Activated T-helper 1 cell treated with Interleukin-2 at 50 U/mL for 16 hours (primary cell): ENCODE data around the gene SFT2D3.

Source experiments
- DNase-seq: peaks from one replicate; pipeline ENCODE4 v3.0.0-alpha.2; 2020; ENCODE audit warnings: low read depth

The SFT2D3 gene

GRCh38 chr2:127664065-127664894 is 37.0 kb upstream of the SFT2D3 start:
- no peak for DNase-seq

GRCh38 chr2:127664895-127665225 is 36.4 kb upstream of the SFT2D3 start:
- no peak for DNase-seq

DNA sequence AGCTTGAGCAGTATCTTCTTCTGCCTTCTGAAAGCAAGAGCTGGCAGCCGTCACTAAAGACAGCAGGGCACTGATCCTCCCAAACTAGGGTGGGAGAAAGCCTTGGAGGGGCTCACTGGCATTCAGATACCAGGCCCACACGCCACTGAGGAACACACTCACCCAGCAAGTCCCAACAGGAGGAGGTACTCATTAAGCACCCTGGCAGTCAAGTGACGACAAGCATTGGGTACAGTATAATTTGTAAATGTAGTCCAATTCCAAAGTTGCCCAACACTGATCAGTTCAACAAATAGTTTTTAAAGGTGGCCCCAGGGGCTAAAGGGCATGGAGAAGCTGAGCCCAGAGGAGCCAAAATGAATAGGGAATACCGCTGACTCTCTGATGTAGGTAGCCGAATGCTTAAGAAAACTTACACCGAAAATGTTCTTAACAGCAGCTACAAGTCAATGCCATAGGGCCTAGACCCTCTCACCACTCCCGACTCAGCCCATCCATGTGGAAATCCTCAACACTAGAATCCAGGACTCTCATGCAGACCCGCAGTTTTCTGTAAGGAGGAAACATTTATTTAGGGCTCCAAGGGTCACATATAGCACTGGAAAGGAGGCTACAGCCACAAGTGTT is 35.9 kb upstream of the SFT2D3 start:
- no peak for DNase-seq

DNA sequence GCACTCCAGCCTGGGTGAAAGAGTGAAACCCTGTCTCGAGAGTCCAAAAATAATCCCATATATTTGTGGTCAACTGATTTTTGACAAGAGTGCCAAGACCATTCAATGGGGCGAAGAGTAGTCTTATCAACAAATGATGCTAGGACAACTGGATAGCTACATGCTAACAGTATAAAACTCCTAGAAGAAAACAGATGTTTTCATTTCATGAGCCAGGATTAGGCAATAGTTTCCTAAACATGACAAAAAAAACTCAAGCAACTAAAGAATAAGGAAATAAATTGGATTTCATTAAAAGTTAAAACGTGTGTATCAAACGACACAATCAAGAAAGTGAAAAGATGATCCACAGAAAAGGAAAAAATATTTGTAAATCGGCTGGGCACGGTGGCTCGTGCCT is 32.2 kb upstream of the SFT2D3 start:
- DNase-seq = no peak

GRCh38 chr2:127670055-127670956 is 31.0 kb upstream of the SFT2D3 start:
- DNase-seq = no peak

DNA sequence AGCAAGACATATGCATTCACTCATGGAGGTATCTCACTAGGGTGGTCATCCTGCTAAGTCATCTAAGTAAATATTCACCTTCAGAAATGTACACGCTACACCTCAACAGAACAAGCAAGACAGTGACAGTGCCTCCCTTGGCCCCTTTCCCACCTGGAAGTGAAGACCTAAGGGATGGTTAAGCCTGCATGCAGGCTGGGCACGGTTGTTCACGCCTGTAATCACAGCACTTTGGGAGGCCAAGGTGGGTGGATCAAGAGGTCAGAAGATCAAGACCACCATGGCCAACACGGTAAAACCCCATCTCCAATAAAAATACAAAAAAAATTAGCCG is 30.4 kb upstream of the SFT2D3 start:
- no peak for DNase-seq

DNA sequence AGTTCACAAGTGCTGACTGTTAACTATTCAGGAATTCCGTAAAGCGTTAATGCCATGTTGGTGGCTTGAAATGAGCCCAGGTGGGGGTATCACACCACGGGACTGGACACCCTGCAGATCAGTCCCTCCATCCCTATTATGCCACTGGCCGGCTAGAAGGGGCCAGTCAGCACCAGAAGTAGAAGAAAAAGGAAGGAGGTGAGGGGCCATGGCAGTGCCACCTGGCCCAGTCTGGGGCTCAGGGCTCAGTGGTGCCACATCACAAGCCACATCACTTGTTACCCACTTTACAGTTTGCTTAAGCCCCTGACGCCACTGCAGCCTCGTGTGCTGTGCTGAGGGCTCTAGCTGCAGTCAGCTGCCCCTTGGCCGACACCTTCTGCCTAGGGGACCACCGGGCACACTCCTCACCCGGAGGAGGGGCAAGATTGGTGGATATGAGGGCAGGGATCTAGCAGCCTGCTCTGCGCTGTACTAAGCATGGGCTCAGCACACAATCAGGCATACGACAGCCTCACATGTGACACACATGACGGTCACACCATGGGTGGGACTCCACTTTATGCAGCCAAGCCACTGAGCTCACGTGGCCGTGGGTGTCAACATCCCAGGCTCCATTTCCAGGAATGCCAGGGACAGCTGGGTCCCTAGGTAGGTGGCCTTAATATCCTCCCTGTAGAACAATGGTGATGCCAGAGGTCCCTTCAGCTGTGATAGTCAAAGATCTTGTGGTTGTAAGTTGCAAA is 29.6 kb upstream of the SFT2D3 start:
- no peak for DNase-seq

- DNase-seq = no peak
Measured at GRCh38 chr2:127672341-127673224, 28.7 kb upstream of the SFT2D3 start.

GRCh38 chr2:127673291-127674069 is 27.8 kb upstream of the SFT2D3 start:
- no peak for DNase-seq

DNA sequence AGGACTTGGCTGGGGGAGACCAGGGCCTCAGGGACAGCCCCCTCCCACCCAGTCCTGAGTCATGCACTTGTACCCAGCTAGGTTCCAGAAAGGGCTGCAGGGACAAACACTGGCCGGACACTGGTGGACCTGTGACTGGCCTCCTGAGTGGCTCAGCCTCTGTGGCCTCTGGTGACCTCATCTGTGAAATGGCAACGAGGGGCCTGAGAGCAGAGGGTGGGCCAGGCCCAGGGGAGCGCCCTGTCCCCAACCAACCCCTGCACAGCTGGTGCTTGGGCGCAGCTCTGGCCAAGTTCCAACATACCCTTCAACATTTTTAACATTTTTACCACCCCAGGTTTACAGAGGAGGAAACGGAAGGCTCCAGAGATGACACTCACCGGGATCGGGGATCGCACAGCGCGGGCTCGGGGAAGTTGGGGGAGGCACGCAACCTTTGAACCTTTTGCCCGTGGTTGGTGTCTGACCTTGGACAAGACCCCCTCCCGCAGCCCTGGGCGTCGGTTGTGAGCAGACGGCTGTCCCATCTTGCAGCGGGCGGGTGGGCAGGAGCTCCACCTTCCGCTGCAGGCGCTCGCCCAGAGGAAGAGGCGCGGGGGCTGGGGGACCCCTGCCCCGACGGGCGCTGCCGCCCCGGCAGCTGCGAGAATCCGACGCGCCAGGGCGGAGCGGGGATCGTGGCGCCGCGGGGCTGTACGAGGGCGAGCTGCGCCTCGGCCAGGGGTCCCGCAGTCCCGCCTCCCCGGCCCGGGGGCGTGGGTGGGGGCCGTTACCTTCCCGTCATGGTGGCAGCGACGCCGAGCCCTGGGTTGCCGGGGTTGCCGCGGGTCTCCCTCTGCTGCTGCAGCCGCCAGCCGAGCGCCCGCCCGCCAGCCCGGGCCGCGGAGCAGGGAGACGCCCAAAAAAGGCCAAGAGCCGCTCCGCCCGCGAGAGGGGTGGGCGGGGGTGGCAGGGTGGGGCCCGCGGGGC is 26.8 kb upstream of the SFT2D3 start:
- no peak for DNase-seq

- DNase-seq = no peak
Measured at GRCh38 chr2:127675331-127676261, 25.7 kb upstream of the SFT2D3 start, which contains the start of gene LIMS2. TSS of gene LIMS2 (minus strand) at chr2:127675530. CDS start at chr2:127675024, 506 bp downstream.

- no peak for DNase-seq
Measured at GRCh38 chr2:127676906-127677305, 24.4 kb upstream of the SFT2D3 start.

DNA sequence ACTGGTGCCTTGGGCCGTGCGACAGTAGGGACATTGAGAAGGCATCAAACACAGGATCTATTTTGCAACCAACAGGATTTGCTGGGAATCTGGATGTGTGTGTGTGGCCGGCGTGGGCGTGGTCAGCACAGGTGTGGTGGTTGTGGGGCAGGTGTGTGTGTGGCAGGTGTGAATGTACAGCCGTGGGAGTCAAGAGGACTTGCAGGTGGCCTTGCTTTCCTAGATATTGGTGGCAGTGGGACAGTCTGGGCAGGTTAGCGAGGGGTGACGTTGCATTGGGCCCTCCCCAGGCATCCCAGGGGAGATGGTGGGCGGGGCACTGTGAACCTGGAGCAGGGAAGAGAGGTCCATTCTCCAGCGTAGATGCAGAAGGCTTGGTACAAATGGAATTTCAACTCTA is 22.8 kb upstream of the SFT2D3 start:
- DNase-seq = no peak

DNA sequence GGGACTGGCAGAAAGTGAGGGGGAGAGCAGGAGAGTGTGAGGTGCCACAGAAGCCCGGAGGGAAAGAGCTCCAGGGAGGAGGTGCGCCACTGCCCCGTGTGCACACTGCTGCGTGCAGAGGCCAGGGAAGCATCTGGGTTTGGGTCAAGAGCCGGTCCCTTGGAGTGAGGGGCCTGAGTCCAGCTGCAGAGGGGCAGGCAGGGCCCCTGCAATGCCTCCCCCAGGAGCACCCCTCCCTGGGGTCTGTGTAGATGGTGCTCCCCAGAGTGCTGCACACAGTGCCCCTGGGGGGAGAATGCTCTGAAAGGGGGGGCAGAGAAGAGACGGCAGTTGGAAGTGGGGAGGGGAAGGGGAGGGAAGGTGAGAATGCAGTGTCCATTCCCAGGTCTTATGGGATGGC is 22.3 kb upstream of the SFT2D3 start:
- no peak for DNase-seq

DNA sequence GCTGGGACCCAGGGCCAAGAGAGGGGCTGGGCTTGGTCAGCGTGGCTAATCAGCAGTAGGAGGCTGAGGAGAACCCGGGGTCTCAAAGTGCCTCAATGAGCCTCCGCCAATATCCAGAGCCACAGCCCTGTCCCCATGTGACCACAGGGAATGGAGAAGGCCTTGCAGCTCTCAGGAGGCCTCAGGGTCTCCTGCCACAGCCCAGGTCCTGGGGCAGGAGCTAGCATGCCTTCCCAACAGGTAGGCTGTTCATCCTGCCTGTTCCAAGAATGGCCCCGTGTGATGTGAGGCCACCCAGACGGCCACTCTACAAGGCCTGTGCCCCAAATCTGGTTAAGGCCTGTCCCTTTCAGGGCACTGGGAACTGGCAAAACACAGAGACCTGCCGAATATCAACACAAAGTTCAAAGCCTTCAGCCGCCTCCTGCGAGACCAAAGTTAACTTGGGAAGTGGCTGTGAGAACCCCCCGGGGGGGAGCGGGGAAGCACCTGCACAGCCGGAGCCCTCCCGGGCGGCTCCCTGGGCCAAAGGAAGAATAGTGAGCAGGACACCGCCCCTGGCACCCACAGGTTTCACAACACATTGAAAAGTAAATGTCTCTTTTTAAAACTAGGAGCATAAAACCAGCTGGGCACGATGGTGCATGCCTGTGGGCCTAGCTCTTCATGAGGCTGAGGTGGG is 21.5 kb upstream of the SFT2D3 start:
- no peak for DNase-seq

- no peak for DNase-seq
Measured at GRCh38 chr2:127680706-127681287, 20.5 kb upstream of the SFT2D3 start.

DNA sequence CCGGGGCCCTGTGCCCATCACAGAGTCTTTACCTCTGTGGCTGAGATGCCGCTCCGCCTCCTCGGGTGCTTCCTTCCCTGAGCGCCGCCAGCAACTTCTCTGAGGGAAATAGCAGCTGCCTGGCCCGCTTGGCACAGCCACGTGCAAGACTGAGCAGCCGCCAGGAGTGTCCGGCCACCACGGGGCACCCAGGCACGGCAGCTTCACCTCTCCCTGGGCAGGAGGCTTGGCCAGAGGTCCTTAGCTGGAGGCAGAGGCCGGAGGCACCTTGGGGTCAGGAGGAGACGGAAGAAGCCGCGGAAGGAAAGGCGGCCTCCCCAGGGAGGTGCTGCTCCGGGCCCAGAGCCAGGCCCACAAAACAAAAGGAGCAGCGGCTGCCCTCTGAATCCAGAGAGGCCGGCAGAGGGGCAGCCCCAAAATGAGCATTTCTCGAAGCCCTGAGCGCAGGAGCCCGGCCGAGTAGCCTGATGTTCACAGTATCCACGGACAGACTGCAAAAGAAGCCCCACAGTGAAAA is 20.0 kb upstream of the SFT2D3 start:
- no peak for DNase-seq
